ENCODE measurements around the gene GFRA1.

DNA sequence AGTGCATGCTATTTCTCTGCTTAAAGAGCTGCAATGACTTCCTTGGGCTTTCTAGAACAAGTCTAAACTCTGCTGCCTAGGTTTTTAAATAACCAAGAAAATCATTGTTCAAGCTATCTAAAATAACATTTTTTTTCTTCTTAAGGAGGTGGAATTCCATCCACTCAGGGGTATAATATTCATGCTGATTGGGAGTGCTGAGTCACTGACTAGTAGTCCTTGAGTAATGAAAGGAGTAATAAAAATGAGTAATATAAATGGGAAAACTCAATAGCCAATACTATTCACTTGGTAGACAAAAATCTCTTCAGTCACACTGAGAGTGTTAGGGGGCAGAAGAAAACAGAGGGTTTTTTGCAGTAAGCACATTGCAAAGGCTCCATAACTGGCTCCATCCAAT lies 72.0 kb downstream of the GFRA1 start:
- TF ChIP-seq GLI4 (tag by site-specific recombination; IDR thresholded peaks at IDR 0.05) (no peak), ZBTB26 (tag by site-specific recombination; optimal IDR thresholded peaks at IDR 0.05) (no peak), EGR2 (tag by site-specific recombination; IDR thresholded peaks at IDR 0.05; ENCODE audit: low read depth) (no peak), BCL11A (tag by site-specific recombination; IDR thresholded peaks at IDR 0.05; ENCODE audit: low read depth) (no peak), ZNF426 (tag by site-specific recombination; IDR thresholded peaks at IDR 0.05) (no peak), ZNF335 (tag by site-specific recombination; conservative IDR thresholded peaks at IDR 0.05) (no peak), ZNF473 (tag by site-specific recombination; IDR thresholded peaks at IDR 0.05) (no peak), PRDM1 (tag by site-specific recombination; IDR thresholded peaks at IDR 0.05) (no peak), REST (tag by site-specific recombination; IDR thresholded peaks at IDR 0.05) (no peak)
- TF ChIP-seq, protein P1, sequence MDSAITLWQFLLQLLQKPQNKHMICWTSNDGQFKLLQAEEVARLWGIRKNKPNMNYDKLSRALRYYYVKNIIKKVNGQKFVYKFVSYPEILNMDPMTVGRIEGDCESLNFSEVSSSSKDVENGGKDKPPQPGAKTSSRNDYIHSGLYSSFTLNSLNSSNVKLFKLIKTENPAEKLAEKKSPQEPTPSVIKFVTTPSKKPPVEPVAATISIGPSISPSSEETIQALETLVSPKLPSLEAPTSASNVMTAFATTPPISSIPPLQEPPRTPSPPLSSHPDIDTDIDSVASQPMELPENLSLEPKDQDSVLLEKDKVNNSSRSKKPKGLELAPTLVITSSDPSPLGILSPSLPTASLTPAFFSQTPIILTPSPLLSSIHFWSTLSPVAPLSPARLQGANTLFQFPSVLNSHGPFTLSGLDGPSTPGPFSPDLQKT (IDR thresholded peaks at IDR 0.05; ENCODE audit: borderline replicate concordance, low read depth, low read length): no peak
- TF ChIP-seq, protein P2, sequence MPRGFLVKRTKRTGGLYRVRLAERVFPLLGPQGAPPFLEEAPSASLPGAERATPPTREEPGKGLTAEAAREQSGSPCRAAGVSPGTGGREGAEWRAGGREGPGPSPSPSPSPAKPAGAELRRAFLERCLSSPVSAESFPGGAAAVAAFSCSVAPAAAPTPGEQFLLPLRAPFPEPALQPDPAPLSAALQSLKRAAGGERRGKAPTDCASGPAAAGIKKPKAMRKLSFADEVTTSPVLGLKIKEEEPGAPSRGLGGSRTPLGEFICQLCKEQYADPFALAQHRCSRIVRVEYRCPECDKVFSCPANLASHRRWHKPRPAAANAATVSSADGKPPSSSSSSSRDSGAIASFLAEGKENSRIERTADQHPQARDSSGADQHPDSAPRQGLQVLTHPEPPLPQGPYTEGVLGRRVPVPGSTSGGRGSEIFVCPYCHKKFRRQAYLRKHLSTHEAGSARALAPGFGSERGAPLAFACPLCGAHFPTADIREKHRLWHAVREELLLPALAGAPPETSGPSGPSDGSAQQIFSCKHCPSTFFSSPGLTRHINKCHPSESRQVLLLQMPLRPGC (tag by site-specific recombination; IDR thresholded peaks at IDR 0.05): no peak
- TF ChIP-seq, protein P3, sequence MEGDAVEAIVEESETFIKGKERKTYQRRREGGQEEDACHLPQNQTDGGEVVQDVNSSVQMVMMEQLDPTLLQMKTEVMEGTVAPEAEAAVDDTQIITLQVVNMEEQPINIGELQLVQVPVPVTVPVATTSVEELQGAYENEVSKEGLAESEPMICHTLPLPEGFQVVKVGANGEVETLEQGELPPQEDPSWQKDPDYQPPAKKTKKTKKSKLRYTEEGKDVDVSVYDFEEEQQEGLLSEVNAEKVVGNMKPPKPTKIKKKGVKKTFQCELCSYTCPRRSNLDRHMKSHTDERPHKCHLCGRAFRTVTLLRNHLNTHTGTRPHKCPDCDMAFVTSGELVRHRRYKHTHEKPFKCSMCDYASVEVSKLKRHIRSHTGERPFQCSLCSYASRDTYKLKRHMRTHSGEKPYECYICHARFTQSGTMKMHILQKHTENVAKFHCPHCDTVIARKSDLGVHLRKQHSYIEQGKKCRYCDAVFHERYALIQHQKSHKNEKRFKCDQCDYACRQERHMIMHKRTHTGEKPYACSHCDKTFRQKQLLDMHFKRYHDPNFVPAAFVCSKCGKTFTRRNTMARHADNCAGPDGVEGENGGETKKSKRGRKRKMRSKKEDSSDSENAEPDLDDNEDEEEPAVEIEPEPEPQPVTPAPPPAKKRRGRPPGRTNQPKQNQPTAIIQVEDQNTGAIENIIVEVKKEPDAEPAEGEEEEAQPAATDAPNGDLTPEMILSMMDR (tag by site-specific recombination; IDR thresholded peaks at IDR 0.05): no peak
- TF ChIP-seq, protein P4, sequence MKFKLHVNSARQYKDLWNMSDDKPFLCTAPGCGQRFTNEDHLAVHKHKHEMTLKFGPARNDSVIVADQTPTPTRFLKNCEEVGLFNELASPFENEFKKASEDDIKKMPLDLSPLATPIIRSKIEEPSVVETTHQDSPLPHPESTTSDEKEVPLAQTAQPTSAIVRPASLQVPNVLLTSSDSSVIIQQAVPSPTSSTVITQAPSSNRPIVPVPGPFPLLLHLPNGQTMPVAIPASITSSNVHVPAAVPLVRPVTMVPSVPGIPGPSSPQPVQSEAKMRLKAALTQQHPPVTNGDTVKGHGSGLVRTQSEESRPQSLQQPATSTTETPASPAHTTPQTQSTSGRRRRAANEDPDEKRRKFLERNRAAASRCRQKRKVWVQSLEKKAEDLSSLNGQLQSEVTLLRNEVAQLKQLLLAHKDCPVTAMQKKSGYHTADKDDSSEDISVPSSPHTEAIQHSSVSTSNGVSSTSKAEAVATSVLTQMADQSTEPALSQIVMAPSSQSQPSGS (tag by site-specific recombination; IDR thresholded peaks at IDR 0.05; ENCODE audit: low read depth): no peak

Data from HEK293 (cell line).